HUES48 (cell line): ENCODE measurements around the gene ATR.

Experiments used
- H3K27ac ChIP-seq: one replicate; pipeline ENCODE4 v1.7.0; 2013; ENCODE audit warnings: low read depth, low read length, inconsistent platforms
- H3K27me3 ChIP-seq: 2 replicates; pipeline ENCODE4 v1.6.1; 2013; ENCODE audit warnings: mild to moderate bottlenecking, low read length; ENCODE audit not compliant: control insufficient read depth, insufficient read depth
- H3K36me3 ChIP-seq: 2 replicates; pipeline ENCODE4 v1.6.1; 2013; ENCODE audit warnings: low read length; ENCODE audit not compliant: control insufficient read depth, insufficient read depth
- H3K4me1 ChIP-seq: 2 replicates; pipeline ENCODE4 v1.6.1; 2013; ENCODE audit warnings: mild to moderate bottlenecking, low read length; ENCODE audit not compliant: control insufficient read depth, insufficient read depth
- H3K4me3 ChIP-seq: 2 replicates; pipeline ENCODE4 v1.5.1; 2013; ENCODE audit warnings: mild to moderate bottlenecking, low read depth, low read length
- H3K9ac ChIP-seq: 2 replicates; pipeline ENCODE4 v1.6.1; 2013; ENCODE audit warnings: mild to moderate bottlenecking, low read depth, low read length, moderate library complexity
- H3K9me3 ChIP-seq: 2 replicates; pipeline ENCODE4 v1.6.1; 2013; ENCODE audit warnings: low read length; ENCODE audit not compliant: control insufficient read depth, insufficient read depth

The ATR gene

GRCh38 chr3:142530296-142530695, 48.2 kb downstream of the ATR start:
- no peaks in the 10 kb centered on the region for H3K9me3 ChIP-seq
- H3K36me3 ChIP-seq: peaks cover 28% of the 10 kb centered on the region
- H3K9ac ChIP-seq: no peak overlapping the region
- H3K4me3 ChIP-seq: no peak overlapping the region
- no peak overlapping the region for H3K27ac ChIP-seq
- H3K4me1 ChIP-seq: no peaks in the 10 kb centered on the region
- H3K27me3 ChIP-seq: no peaks in the 10 kb centered on the region

- Histone ChIP-seq H3K27me3 (no peaks in the 10 kb centered on the region), H3K27ac (no peak overlapping the region), H3K9ac (no peak overlapping the region), H3K4me3 (no peak overlapping the region), H3K36me3 (peaks cover 32% of the 10 kb centered on the region), H3K4me1 (no peaks in the 10 kb centered on the region), H3K9me3 (no peaks in the 10 kb centered on the region)
These were observed 54.5 kb downstream of the ATR start for GRCh38 chr3:142523921-142524566.

- Histone ChIP-seq H3K4me3 (no peak overlapping the region), H3K4me1 (no peaks in the 10 kb centered on the region), H3K9me3 (no peaks in the 10 kb centered on the region), H3K27ac (no peak overlapping the region), H3K9ac (no peak overlapping the region), H3K27me3 (no peaks in the 10 kb centered on the region), H3K36me3 (peaks cover 24% of the 10 kb centered on the region)
These were observed 69.5 kb downstream of the ATR start for GRCh38 chr3:142509079-142509478.

- Histone ChIP-seq H3K9me3 (no peaks in the 10 kb centered on the region), H3K9ac (no peak overlapping the region), H3K36me3 (peaks cover 20% of the 10 kb centered on the region), H3K27me3 (no peaks in the 10 kb centered on the region), H3K4me1 (no peaks in the 10 kb centered on the region), H3K4me3 (no peak overlapping the region), H3K27ac (no peak overlapping the region)
These were observed 71.3 kb downstream of the ATR start for GRCh38 chr3:142507241-142507640.

- H3K27me3 ChIP-seq: no peaks in the 10 kb centered on the region
- H3K4me1 ChIP-seq: no peaks in the 10 kb centered on the region
- H3K4me3 ChIP-seq: no peak overlapping the region
- H3K36me3 ChIP-seq: peaks cover 24% of the 10 kb centered on the region
- H3K9me3 ChIP-seq: no peaks in the 10 kb centered on the region
- no peak overlapping the region for H3K27ac ChIP-seq
- H3K9ac ChIP-seq: no peak overlapping the region
These were observed 76.1 kb downstream of the ATR start for GRCh38 chr3:142502187-142502985.

GRCh38 chr3:142501004-142501926, 77.3 kb downstream of the ATR start:
- no peaks in the 10 kb centered on the region for H3K9me3 ChIP-seq
- H3K27ac ChIP-seq: no peak overlapping the region
- peaks cover 34% of the 10 kb centered on the region for H3K36me3 ChIP-seq
- H3K4me3 ChIP-seq: no peak overlapping the region
- H3K9ac ChIP-seq: no peak overlapping the region
- no peaks in the 10 kb centered on the region for H3K27me3 ChIP-seq
- no peaks in the 10 kb centered on the region for H3K4me1 ChIP-seq

- no peaks in the 10 kb centered on the region for H3K9me3 ChIP-seq
- H3K36me3 ChIP-seq: peaks cover 35% of the 10 kb centered on the region
- H3K4me3 ChIP-seq: no peak overlapping the region
- no peaks in the 10 kb centered on the region for H3K4me1 ChIP-seq
- H3K9ac ChIP-seq: no peak overlapping the region
- no peaks in the 10 kb centered on the region for H3K27me3 ChIP-seq
- no peak overlapping the region for H3K27ac ChIP-seq
These were observed 78.3 kb downstream of the ATR start for GRCh38 chr3:142500211-142500610.

GRCh38 chr3:142498397-142499180, 79.9 kb downstream of the ATR start:
- no peaks in the 10 kb centered on the region for H3K9me3 ChIP-seq
- no peak overlapping the region for H3K9ac ChIP-seq
- no peaks in the 10 kb centered on the region for H3K27me3 ChIP-seq
- no peak overlapping the region for H3K27ac ChIP-seq
- H3K4me3 ChIP-seq: no peak overlapping the region
- H3K4me1 ChIP-seq: no peaks in the 10 kb centered on the region
- H3K36me3 ChIP-seq: peaks cover 34% of the 10 kb centered on the region

- H3K36me3 ChIP-seq: peaks cover 39% of the 10 kb centered on the region
These were observed 80.8 kb downstream of the ATR start for GRCh38 chr3:142497729-142498128.

GRCh38 chr3:142495103-142495502, 83.4 kb downstream of the ATR start:
- Histone ChIP-seq H3K27ac (no peak overlapping the region), H3K9me3 (no peaks in the 10 kb centered on the region), H3K9ac (no peak overlapping the region), H3K27me3 (no peaks in the 10 kb centered on the region), H3K4me1 (no peaks in the 10 kb centered on the region), H3K4me3 (no peak overlapping the region), H3K36me3 (peaks cover 53% of the 10 kb centered on the region)

More at GRCh38 chr3:142497729-142498128, 80.8 kb downstream of the ATR start:
- Histone ChIP-seq H3K9me3 (no peaks in the 10 kb centered on the region), H3K9ac (no peak overlapping the region), H3K4me1 (no peaks in the 10 kb centered on the region), H3K4me3 (no peak overlapping the region), H3K27ac (no peak overlapping the region), H3K27me3 (no peaks in the 10 kb centered on the region)
